Ascending aorta (tissue), 2 donors: ENCODE data around the gene CHSY1. TPM values are rescaled to one million over a fixed set of nuclear protein-coding genes. Genes with fewer than 3 reads are reported as not detected.

Experiments
- DNase-seq, 2 donors: peaks; one replicate each; pipeline ENCODE4 v3.0.0-alpha.2; 2019; ENCODE audit warnings: low spot score in 2 of 2
- H3K27ac ChIP-seq, 2 donors: fragments of 200-600 bp; sonication (generic); one replicate each; pipeline ENCODE4 v1.5.1; 2016 to 2017; ENCODE audit warnings: mild to moderate bottlenecking in 1 of 2
- H3K27me3 ChIP-seq: fragments of 200-600 bp; sonication (generic); one replicate; pipeline ENCODE4 v1.5.1; 2017
- H3K36me3 ChIP-seq, 2 donors: fragments of 200-600 bp; sonication (generic); one replicate each; pipeline ENCODE4 v1.5.1; 2016
- H3K4me1 ChIP-seq, 2 donors: fragments of 200-600 bp; sonication (generic); one replicate each; pipeline ENCODE4 v1.5.1; 2016 to 2017; ENCODE audit warnings: mild to moderate bottlenecking in 1 of 2
- H3K4me3 ChIP-seq, 2 donors: fragments of 200-600 bp; sonication (generic); one replicate each; pipeline ENCODE4 v1.5.1; 2016 to 2017; ENCODE audit warnings: mild to moderate bottlenecking in 1 of 2
- H3K9me3 ChIP-seq, 2 donors: fragments of 200-600 bp; sonication (generic); one replicate each; pipeline ENCODE4 v1.5.1; 2016
- CTCF ChIP-seq, 3 experiments: fragments of 200-600 bp in 2 of 3; fragments of 450-650 bp in 1 of 3; sonication (generic) in 2 of 3; IDR thresholded peaks; one replicate each; pipeline ENCODE4 v1.5.1; 2016 to 2019; ENCODE audit warnings: antibody characterized with exemption in 3 of 3, mild to moderate bottlenecking in 1 of 3, moderate library complexity in 1 of 3
- intact Hi-C: fragments of 100-400 bp; cut with DNase I; formaldehyde crosslinking; loops from one replicate; pipeline ENCODE4 v1.15.1; 2023
- total RNA-seq: library from RNA; depleted of rRNA; stranded (reverse); fragments of >200 nt; gene quantifications from one replicate; pipeline ENCODE4 v1.1.0, GENCODE V29; 2016

CHSY1 gene
- total RNA-seq, 1 donor from 2014 or later, result 47.4 TPM

DNA sequence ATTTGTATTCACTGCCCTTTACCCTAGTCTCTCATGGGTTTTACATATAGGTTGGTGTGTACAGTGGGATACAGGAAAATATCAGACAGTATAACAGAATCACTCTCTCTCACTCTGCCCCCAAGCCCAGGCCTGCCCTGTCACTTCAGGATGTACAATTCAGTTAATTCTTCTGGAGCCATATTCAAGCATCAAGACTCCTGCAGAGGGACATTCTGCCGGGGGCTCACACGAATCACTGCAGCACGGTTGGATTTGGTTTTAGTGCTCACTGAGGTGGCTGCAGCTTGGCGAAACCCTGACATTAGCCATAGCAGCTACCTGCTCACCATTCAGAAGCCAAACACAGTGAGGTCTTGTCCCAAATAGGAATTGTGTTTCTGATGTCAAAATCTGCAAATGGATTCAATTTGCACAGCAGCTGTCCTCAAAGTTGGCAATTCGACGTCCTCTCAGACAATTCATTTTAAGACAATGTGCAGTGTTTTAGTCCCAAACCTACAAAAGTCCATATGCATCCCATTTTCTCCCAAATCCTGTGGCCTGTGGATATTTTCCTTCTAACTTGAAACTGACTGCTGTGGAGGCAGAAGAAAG lies 82.9 kb downstream of the CHSY1 start:
- Histone ChIP-seq H3K4me1 (peaks cover 23 to 32% of the 10 kb centered on the region in 2 donors), H3K27me3 (no peaks in the 10 kb centered on the region), H3K4me3 (no peak overlapping the region), H3K9me3 (peaks cover 11 to 21% of the 10 kb centered on the region in 2 donors), H3K36me3 (no peaks in the 10 kb centered on the region), H3K27ac (peak overlapping the region; percentile 94)
- DNase-seq, result no peak
- no peak for TF ChIP-seq CTCF (IDR thresholded peaks at IDR 0.05)
- intact Hi-C loops, result loop anchor here (1.0 kb wide), 1 partner anchor 126 kb away; the partner anchor contains the start of gene SNRPA1

DNA sequence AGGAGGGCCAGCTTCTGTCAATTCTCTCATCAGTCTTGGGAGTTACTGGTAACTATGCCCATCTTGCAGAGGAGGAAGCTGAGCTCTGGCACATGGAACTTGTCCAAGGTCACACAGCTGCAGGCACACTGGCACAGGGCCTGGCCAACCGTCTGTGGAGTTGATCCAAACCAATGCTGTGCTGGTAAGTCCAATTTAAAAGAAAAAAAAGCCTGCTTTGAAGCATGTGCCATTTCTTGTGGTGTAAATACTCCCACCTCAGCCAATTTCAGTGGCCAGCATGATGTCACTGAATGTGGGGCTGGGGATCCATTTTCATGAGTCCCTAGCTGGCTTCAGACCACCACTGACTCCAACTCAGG lies 83.4 kb downstream of the CHSY1 start:
- H3K36me3 ChIP-seq, result no peaks in the 10 kb centered on the region
- H3K4me1 ChIP-seq, result peaks cover 23 to 32% of the 10 kb centered on the region in 2 donors
- peak overlapping the region in 1 of 2 donors; percentile 37 for H3K4me3 ChIP-seq
- peak in 1 of 2 donors; percentile 77 for DNase-seq
- peaks cover 11 to 21% of the 10 kb centered on the region in 2 donors for H3K9me3 ChIP-seq
- H3K27me3 ChIP-seq, result no peaks in the 10 kb centered on the region
- H3K27ac ChIP-seq, result peak overlapping the region; percentile 94
- no peak for TF ChIP-seq CTCF (IDR thresholded peaks at IDR 0.05)
- intact Hi-C loops, result loop anchor here (1.0 kb wide), 1 partner anchor 127 kb away; the partner anchor contains the start of gene SNRPA1

DNA sequence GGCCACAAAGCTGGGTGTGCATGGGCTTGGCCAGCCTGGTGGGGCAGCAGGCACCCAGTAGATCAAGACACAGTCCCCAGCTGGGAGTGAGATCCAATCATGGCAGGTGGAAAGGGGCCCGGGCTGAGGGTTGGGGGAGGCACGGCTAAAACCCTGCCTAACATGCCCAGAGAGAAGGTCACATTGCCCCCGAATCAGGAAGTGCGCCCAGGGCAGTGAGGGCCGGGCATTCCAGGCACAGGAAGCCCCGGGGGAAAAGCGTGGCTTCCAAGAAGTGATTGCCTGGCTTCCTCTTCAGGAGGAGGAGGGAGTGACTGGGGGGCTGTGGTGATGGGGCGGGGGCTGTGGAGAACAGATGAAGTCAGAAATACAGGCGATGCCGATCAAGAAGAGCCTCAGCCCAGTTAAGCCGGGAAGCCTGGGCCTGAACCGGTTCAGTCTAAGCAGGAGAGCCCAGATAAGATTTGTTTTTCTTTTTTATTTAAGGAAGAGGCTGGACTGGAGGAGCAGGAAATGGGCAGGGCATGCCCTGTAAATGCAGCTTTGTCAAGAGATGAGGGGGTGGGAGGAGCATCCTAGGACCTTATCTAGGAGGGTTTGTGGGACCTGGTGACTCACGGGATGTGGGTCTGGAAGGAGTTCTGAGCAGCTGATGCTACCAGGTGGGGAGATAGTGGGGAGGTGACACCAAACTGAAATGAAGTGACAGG lies 83.9 kb downstream of the CHSY1 start:
- peaks cover 23 to 36% of the 10 kb centered on the region in 2 donors for H3K4me1 ChIP-seq
- TF ChIP-seq CTCF (IDR thresholded peaks at IDR 0.05), result peak in 1 of 3 experiments; percentile 29
- DNase-seq, result peak; percentile 69 to 92
- H3K9me3 ChIP-seq, result peaks cover 11 to 21% of the 10 kb centered on the region in 2 donors
- intact Hi-C loops, result loop anchor here (1.0 to 2.0 kb wide), 3 partner anchors 33 to 127 kb away; partner anchors contain the start of genes CHSY1 and SNRPA1
- H3K4me3 ChIP-seq, result peak overlapping the region; percentile 13 to 37
- peak overlapping the region; percentile 94 for H3K27ac ChIP-seq
- H3K36me3 ChIP-seq, result no peaks in the 10 kb centered on the region
- no peaks in the 10 kb centered on the region for H3K27me3 ChIP-seq

DNA sequence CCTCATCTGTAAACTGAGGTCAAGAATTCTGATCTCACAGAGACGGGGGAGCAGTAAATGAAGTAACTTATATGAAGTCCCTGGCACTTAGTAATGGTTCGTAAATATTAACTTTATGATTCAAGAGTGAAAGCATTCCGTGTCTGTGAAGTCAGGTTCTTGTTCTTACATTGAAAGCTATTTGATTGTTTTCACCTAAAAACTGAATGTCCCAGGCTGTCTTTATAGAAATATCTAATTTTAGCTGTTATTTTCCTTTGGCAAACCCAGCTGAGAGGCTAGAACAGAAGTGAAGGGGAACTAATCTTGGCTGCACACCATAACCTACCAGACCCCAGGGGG lies 84.5 kb downstream of the CHSY1 start:
- no peaks in the 10 kb centered on the region for H3K27me3 ChIP-seq
- peak overlapping the region; percentile 13 to 37 for H3K4me3 ChIP-seq
- intact Hi-C loops, result loop anchor here (1.0 to 2.0 kb wide), 2 partner anchors 33 to 85 kb away; partner anchors contain the start of gene CHSY1
- peak overlapping the region; percentile 94 for H3K27ac ChIP-seq
- no peaks in the 10 kb centered on the region for H3K36me3 ChIP-seq
- peaks cover 23 to 36% of the 10 kb centered on the region in 2 donors for H3K4me1 ChIP-seq
- no peak for DNase-seq
- H3K9me3 ChIP-seq, result peaks cover 11 to 21% of the 10 kb centered on the region in 2 donors
- no peak for TF ChIP-seq CTCF (IDR thresholded peaks at IDR 0.05)

GRCh38 chr15:101165905-101166471 lies 85.9 kb downstream of the CHSY1 start:
- Histone ChIP-seq H3K36me3 (no peaks in the 10 kb centered on the region), H3K27me3 (no peaks in the 10 kb centered on the region), H3K4me3 (no peak overlapping the region), H3K9me3 (peaks cover 11 to 21% of the 10 kb centered on the region in 2 donors), H3K27ac (peak overlapping the region; percentile 94), H3K4me1 (peaks cover 18 to 30% of the 10 kb centered on the region in 2 donors)
- no peak for DNase-seq
- intact Hi-C loops, result loop anchor here (1.0 to 2.0 kb wide), 2 partner anchors 35 to 39 kb away; no protein-coding TSS in a partner anchor
- TF ChIP-seq CTCF (IDR thresholded peaks at IDR 0.05), result no peak
